GM12878 (cell line): Measurements from ENCODE around the gene RRBP1.

Source experiments
- BCL11A ChIP-seq: IDR thresholded peaks from 2 replicates; pipeline ENCODE4 v1.6.1; 2011; ENCODE audit warnings: low read depth, low read length
- NRF1 ChIP-seq: conservative IDR thresholded peaks from 2 replicates; pipeline ENCODE4 v1.6.1; 2011; ENCODE audit warnings: mild to moderate bottlenecking, low read depth, low read length, improper control_type of control experiment
- POLR2A ChIP-seq: IDR thresholded peaks from 2 replicates; pipeline ENCODE4 v1.6.1; 2011; ENCODE audit warnings: low read depth, mild to moderate bottlenecking, low read length
- TF ChIP-seq, protein P1 (sequence below), 3 experiments: IDR thresholded peaks in 2 of 3; conservative IDR thresholded peaks in 1 of 3; 2 replicates each; pipeline ENCODE4 v1.5.1; 2011; ENCODE audit warnings: low read depth in 3 of 3, low read length in 3 of 3, mild to moderate bottlenecking in 3 of 3, control low read depth in 2 of 3, moderate library complexity in 2 of 3, inconsistent platforms in 1 of 3, mixed read lengths in 1 of 3; ENCODE audit not compliant: control insufficient read depth in 2 of 3, insufficient read depth in 1 of 3; ENCODE audit errors: extremely low read depth in 1 of 3

DNA sequence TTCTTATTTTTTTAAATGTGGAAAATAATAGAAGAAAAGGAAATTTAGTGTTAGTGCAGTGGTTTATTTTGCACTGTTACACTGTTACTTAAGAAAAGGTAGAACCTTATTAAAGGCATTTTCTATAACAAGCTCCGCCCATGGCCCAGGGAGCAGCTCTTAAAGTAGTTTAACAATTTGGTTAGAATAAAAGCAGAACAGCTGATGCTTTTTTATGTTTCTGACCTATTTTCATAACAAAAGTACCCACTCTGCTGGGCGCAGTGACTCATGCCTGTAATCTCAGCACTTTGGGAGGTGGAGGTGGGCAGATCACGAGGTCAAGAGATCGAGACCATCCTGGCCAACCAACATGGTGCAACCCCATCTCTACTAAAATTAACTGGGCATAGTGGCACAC lies 79.5 kb downstream of the RRBP1 start:
- TF ChIP-seq, protein P1, sequence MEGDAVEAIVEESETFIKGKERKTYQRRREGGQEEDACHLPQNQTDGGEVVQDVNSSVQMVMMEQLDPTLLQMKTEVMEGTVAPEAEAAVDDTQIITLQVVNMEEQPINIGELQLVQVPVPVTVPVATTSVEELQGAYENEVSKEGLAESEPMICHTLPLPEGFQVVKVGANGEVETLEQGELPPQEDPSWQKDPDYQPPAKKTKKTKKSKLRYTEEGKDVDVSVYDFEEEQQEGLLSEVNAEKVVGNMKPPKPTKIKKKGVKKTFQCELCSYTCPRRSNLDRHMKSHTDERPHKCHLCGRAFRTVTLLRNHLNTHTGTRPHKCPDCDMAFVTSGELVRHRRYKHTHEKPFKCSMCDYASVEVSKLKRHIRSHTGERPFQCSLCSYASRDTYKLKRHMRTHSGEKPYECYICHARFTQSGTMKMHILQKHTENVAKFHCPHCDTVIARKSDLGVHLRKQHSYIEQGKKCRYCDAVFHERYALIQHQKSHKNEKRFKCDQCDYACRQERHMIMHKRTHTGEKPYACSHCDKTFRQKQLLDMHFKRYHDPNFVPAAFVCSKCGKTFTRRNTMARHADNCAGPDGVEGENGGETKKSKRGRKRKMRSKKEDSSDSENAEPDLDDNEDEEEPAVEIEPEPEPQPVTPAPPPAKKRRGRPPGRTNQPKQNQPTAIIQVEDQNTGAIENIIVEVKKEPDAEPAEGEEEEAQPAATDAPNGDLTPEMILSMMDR (IDR thresholded peaks at IDR 0.05 in 2 of 3, conservative IDR thresholded peaks at IDR 0.05 in 1 of 3; ENCODE audit: control insufficient read depth in 2 of 3, extremely low read depth in 1 of 3, insufficient read depth in 1 of 3, low read depth in 3 of 3, low read length in 3 of 3) = no peak
- TF ChIP-seq POLR2A (no peak), BCL11A (no peak), NRF1 (no peak)
